WI38 (cell line): ENCODE data around the gene NOC4L.

Source experiments
- H3K4me3 ChIP-seq: 2 replicates; pipeline ENCODE4 v1.5.1; 2011; ENCODE audit warnings: low read depth, mild to moderate bottlenecking, control low read depth, low read length
- TF ChIP-seq, protein P1 (sequence below): IDR thresholded peaks from 2 replicates; pipeline ENCODE4 v1.5.1; 2012; ENCODE audit warnings: low read depth, mild to moderate bottlenecking, control low read depth, low read length

Gene NOC4L

DNA sequence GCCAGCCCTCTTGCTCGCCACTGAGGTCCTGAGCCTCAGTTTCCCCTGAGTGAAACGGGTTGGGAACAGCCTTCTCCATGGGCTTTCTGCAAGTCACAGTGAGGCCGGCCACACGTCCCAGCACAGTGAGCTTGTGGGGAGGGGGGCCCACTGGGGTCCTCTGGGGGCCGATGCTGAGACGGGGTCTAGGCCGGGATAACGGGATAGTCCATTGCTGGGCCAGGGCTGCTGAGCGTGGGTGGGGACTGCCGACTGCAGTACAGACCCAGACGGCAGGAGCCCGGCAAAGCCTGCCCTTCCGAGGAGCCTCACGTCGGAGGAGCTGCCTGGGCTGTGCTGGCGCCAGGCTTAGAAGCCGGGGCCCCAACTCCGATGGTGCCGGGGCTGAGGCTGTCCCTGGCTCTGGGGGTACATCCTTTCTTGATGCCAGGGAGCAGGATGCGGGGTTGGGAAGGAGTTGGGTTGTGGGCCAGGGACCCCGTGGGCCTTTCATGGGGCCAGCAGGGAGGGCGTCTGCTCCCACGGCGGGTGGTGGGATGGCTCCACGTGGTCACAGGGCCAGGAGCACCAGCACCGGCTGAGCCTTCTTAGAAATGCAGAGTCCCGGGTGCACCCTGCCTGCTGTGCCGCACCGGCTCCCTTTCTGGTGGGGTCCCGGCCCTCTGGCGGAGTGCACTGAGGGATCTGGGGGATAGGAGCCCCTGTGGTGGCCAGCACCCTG lies 24.2 kb downstream of the NOC4L start:
- TF ChIP-seq, protein P1, sequence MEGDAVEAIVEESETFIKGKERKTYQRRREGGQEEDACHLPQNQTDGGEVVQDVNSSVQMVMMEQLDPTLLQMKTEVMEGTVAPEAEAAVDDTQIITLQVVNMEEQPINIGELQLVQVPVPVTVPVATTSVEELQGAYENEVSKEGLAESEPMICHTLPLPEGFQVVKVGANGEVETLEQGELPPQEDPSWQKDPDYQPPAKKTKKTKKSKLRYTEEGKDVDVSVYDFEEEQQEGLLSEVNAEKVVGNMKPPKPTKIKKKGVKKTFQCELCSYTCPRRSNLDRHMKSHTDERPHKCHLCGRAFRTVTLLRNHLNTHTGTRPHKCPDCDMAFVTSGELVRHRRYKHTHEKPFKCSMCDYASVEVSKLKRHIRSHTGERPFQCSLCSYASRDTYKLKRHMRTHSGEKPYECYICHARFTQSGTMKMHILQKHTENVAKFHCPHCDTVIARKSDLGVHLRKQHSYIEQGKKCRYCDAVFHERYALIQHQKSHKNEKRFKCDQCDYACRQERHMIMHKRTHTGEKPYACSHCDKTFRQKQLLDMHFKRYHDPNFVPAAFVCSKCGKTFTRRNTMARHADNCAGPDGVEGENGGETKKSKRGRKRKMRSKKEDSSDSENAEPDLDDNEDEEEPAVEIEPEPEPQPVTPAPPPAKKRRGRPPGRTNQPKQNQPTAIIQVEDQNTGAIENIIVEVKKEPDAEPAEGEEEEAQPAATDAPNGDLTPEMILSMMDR = no peak
- no peak overlapping the region for H3K4me3 ChIP-seq

DNA sequence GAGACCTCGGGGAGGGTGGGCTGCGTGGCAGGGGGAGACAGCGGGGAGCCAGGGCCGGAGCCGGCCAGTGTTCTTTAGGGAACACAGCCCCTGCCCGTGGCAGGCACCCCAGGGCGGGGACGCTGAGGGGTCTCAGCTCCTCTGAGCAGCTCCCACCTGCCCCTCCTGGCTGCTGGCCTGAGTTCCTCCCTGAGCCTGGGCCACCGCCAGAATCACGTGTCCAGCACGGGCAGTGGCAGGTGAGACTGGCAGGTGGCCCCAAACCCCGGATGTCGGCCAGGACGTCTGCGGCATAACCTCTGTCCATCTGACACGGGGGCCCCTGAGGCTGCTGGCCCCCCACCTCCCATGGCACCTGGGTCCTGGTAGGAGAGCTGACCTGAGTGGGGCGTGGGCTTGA lies 25.1 kb downstream of the NOC4L start:
- TF ChIP-seq, protein P1 = no peak
- H3K4me3 ChIP-seq = no peak overlapping the region

DNA sequence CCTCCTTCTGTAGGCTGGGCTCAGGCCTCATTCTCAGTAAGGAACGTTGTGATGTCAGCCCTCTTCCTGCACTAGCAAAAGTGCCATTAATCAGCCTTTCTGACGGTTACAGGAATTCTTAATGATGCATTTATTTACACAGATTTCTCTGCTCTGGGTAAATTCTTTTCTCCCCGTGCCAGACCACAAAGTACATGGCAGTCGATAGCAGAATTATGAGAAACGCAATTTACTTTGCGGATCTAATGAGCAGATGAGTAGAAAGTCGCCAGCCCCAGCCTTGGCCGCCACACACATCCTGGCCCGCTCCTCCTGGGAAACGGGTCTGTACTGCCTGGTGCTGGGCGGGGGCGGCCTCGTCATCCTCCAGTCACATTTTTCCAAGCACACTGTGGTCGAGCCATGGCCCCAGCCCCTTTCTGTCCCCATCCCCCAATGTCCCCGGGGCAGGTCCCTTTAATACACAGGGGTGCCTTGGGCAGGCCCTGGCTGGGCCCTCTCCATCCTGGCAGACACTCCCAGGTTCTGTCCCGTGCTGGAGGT lies 25.9 kb downstream of the NOC4L start:
- H3K4me3 ChIP-seq = no peak overlapping the region
- TF ChIP-seq, protein P1 = no peak

DNA sequence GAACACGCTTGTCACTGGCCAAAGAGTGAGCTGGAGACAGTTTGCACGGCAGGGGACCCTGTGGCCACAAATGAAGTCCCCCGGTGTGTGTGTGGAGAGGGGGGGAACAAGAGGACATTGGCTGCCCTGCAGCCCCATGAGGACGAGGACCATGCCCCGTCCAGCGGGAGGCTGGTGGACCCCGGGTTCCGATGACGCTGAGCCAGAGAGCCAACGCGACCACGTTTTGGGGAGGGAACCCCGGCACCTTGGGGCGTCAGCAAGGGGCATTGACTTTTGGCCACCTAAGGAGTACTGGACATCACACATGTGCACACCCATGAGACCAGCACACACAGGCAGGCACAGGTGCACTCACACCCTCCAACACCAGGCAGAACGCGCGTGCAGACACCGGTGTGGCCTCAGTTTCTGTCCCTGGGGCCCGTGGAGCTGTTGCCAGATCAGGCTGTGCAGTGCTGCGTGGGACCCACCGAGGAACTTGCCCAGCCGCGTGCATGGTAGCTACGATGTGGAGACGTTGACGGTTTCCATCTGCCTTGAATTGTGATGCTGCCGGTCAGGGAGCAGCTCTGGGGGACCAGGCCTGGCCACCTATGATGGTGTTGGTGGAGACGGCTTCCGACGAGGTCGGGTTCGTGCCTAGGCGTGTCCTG lies 26.5 kb downstream of the NOC4L start:
- H3K4me3 ChIP-seq = no peak overlapping the region
- TF ChIP-seq, protein P1 = no peak

DNA sequence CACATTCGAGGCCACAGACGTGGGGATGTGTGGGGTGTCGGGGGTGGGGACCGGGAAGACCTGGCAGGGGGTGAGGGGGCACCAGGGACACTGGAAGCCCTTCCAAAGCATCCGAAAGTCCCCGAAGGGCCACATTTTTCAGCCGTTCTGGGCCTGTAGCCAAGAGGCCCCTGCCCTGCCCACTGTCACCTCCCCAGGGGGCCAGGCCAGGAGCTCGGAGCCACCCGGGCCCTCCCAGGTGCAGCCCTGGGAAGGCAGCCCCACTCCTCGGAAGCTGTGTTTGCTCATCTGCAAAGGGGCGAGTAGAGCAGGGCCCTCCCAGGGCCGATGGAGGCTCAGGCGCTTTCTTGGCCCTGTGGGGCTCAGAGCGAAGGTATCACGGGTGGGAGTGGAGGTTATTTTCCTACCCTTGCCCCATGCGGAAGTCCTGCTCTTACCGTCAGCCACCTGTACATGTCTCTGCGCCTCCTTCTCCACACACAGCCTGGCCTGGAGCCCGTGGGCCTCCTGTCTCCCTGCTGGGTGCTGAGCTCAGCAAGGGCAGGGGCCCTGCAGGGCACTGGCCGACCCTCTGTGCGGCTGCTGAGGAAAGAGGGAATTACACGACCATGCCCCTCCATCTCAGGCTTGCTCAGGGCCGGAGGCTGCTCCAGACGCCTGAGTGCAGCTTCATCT lies 27.2 kb downstream of the NOC4L start:
- TF ChIP-seq, protein P1 = no peak
- no peak overlapping the region for H3K4me3 ChIP-seq

DNA sequence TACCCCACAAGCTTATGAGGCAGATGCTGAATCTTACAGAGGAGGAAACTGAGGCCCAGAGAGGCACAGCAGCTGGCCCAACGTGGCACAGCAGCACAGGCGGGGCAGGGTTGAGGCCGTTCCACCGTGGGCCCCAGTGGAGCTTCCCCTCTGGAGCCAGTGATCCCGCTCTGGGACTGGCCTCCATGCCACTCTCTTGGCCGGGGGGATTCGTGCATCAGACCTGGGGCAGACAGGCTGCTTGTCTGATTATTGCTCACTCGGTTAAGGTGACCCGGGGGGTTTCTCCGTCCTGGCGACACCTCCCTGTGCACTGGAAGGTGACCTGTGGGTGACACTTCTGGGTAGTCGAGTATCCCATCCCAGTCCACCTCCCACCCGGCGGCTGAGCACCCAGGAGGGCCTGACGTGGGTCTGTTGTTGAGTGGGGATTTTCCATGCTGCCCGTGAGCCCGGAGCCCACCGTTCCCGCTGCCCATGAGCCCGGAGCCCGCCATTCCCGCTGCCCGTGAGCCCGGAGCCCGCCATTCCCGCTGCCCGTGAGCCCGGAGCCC lies 27.8 kb downstream of the NOC4L start:
- H3K4me3 ChIP-seq = no peak overlapping the region

More for the DNA sequence above, 27.8 kb downstream of the NOC4L start:
- TF ChIP-seq, protein P1 = no peak
